ENCODE data around the gene SNX18.

SNX18 gene

DNA sequence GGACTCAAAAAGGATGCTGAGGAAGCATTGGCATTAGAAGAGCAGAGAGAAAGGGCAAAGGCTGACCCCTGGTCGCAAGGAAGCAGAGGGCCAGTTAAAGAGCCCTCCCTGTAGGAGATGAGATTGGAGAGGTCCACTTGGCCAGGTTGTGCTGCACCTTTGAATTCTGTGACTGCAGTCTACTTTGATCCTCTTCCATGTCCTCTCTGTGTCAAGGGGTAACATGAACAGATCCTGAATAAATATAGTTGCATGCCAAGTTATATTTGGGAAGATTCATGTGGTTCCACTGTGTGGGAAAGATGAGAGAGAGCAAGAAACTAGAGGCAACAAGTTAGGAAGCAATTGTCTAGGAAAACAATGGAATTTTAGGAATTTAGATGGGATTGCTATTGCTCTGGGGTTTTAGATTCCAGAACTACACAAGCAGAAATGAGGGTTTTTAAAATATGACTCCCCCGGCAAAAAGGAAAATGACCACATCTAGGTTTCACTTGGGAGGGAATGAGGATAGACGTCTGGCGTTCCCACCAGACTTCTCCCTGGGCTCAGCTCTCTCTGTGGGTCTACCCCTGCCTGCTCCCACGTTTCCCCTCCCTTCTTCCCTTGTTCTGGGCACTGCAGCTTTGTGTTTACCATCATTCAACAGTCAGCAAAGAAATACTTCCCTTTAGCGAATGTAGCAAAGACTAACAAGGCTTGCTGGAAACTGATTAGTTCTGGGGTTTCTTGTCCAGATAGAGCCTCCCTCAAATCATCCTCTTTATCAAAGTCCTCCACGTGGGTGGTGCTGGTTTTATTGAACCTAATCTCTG, 63.6 kb downstream of the SNX18 start:
- DNase-seq (ENCODE audit: low read depth) = no peak

DNA sequence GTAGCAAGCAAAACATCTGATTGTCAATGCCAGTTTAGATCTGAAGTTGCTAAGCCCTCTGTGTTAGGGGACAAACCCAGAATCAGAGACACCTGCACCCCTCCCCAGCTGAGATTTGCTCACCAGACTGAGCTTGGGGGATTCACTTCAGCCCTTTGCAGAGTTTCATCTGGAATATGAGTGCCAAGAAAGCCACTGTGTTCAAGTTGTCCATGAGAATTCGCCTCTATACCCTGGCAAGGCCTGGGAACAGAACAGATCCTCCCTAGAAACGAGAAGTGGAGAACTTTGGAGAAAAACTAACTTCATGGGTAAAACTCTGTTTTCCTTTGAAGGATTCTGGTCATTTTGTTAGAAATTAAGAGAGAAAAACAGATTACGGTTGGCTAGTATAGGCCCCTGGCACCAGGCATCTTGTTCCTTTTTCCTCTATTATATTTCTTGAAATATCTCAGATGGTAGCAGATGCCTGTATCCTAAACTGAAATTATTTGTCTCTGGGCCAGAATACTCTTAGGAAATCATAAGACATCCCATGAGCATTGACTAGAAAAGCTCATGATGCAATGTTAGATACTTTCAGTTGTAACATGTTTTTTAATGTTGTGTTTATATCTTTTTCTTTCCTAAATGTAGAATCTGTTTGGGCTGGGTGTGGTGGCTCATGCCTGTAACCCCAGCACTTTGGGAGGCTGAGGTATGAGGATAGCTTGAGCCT, 64.4 kb downstream of the SNX18 start:
- no peak for DNase-seq (ENCODE audit: low read depth)

DNA sequence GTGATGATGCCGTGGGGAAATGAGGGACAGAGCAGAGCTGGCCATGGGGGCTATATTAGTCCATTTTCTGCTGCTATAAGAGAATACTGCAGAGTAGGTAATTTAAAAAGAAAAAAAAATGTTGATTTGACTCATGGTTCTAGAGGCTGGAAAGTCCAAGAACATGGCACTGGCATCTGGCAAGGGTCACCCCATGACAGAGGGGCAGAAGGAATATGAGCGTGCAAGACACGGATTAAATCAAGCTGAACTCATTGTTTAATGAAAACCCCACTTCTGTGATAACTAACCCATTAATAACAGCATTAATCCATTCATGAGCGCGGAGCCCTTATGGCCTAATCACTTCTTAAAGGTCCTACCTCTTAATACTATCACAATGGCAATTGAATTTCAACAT, 68.8 kb downstream of the SNX18 start:
- no peak for DNase-seq (ENCODE audit: low read depth)

DNA sequence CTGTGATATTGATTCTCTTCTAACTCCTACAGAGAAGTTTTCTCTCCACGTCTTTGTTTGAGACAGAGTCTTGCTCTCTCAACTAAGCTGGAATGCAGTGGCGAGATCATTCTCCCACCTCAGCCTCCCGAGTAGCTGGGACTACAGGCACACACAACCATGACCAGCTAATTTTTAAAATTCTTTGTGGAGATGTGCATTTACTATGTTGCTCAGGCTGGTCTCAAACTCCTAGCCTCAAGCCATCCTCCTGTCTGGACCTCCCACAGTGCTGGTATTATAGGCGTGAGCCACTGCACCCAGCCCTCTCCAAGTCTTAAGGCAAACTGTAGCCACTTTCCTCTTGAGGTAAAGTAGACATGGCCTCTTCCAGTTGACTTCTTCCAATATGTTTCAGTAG, 72.2 kb downstream of the SNX18 start:
- DNase-seq (ENCODE audit: low read depth) = no peak

DNA sequence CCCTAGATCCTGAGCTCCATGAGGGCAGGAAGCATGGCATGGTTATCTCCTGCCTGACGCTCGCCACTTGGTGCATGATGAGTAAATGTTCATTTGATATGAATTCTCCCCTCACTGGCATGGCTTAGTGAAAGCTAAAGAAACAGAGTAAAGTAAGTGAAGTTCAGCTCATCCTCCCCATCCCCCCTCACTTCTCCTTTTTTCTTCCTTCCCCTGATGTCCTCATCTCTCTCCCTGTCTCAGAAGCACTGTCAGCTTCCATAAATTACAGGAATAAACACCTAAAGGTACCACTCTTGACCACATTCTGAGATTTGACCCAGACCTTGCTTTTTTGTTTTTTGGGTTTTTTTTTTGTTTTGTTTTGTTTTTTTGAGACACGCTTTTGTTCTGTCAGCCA, 73.3 kb downstream of the SNX18 start:
- no peak for DNase-seq (ENCODE audit: low read depth)

DNA sequence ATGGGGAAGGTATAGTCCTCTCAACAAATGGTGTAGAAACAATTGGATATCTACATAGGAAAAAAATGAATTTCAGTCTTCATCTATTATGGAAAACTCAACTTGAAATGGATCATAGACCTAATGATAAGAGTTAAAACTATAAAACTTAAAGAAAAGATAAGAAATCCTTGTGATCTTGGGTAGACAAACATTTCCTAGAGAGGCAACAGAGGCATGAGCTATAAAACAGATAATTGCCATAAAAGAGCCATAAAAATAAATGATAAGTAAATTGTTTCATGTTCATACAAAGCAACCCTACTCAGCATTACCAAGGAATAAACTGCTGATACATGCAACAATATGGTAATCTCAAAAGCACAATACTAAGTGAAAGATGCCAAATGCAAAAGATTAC, 76.2 kb downstream of the SNX18 start:
- DNase-seq (ENCODE audit: low read depth) = no peak

DNA sequence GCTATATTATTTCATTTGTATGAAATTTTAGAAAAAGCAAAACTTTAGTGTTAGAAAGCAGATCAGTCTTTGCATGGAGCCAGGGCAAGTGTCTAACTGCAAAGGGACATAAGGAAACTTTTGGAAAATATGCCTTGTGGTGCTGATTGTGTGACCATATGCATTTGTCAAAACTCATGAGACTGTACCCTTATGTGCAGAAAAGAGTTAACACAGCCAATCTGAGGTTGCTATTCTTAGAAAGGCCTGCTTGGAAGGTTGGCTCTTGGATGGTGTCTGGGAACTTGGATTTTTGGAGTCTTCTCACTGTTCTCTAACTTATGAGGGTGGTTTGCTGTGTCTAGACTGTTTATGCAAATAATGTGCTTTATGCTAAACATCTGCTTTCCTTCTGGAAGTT, 76.6 kb downstream of the SNX18 start:
- DNase-seq (ENCODE audit: low read depth) = no peak

DNA sequence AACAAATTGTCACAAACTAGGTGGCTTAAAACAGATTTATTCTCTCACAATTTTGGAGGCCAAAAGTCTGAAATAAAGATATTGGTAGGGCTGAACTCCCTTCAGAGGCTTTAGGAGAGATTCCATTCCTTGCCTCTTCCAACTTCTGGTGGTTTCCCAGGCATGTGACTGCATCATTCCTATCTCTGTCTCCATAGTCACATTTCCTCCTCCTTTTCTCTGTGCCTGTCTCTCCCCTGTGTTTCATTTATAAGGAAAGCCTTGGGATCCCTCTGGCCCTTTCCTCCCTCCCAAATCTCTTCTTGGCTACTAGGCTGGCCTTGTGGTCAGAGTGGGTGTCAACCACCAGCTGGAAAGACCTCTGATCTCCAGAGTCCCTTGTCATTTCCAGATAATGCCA, 78.2 kb downstream of the SNX18 start:
- DNase-seq (ENCODE audit: low read depth) = no peak

Measured in stimulated activated CD8-positive, alpha-beta memory T cell treated with anti-CD3 and anti-CD28 coated beads, Interleukin-15, amount 100 ng/mL, for 24 hours (primary cell).